PC-9 (cell line): ENCODE data around the gene CCR5. TPM values are rescaled to one million over a fixed set of nuclear protein-coding genes. Genes with fewer than 3 reads are reported as not detected.

Source experiments
- BruUV-seq: library from RNA; stranded (reverse); fragments of 400-500 nt; replicated peaks from 2 replicates; lab custom pipeline; 2021; lab: Mats Ljungman, UMichigan
- CTCF ChIA-PET: fragments of 300-600 bp; sonication (Branson Sonifier 250); formaldehyde crosslinking; loops from one replicate; lab custom pipeline; 2022; ENCODE audit warnings: antibody characterized with exemption; lab: Charles Lee
- POLR2A ChIA-PET: fragments of 300-600 bp; sonication (Branson Sonifier 250); formaldehyde crosslinking; loops from one replicate; lab custom pipeline; 2022; ENCODE audit warnings: antibody characterized with exemption; ENCODE audit not compliant: unreplicated experiment; lab: Charles Lee
- DNase-seq, 2 experiments: peaks; one replicate each; pipeline versions ENCODE4 v3.0.0 to v3.0.0-alpha.2; 2015 to 2022; ENCODE audit warnings: mixed read lengths in 1 of 2
- H2AFZ ChIP-seq: fragments of 200-600 bp; sonication (generic); 2 replicates; pipeline ENCODE4 v1.8.1; 2017; ENCODE audit warnings: antibody characterized with exemption
- H3F3A ChIP-seq: fragments of 200-600 bp; sonication (generic); 2 replicates; pipeline ENCODE4 v1.8.1; 2017; ENCODE audit warnings: antibody characterized with exemption, mild to moderate bottlenecking, low read depth; ENCODE audit not compliant: insufficient read depth
- H3K27ac ChIP-seq: fragments of 200-600 bp; sonication (generic); 2 replicates; pipeline ENCODE4 v1.6.1; 2016; ENCODE audit warnings: mixed run types
- H3K27me3 ChIP-seq: fragments of 200-600 bp; sonication (generic); 2 replicates; pipeline ENCODE4 v1.6.1; 2016; ENCODE audit warnings: low read depth, mixed run types; ENCODE audit not compliant: insufficient read depth
- H3K36me3 ChIP-seq: fragments of 200-600 bp; sonication (generic); 2 replicates; pipeline ENCODE4 v1.6.1; 2016; ENCODE audit warnings: low read depth, mixed run types
- H3K4me1 ChIP-seq: fragments of 200-600 bp; sonication (generic); replicated peaks from 2 replicates; pipeline ENCODE4 v1.6.1; 2016; ENCODE audit warnings: mixed run types; ENCODE audit not compliant: insufficient read depth
- H3K4me2 ChIP-seq: fragments of 200-600 bp; sonication (generic); 2 replicates; pipeline ENCODE4 v1.6.1; 2017; ENCODE audit warnings: mixed run types
- H3K4me3 ChIP-seq: fragments of 200-600 bp; sonication (generic); 2 replicates; pipeline ENCODE4 v1.6.1; 2016; ENCODE audit warnings: mixed run types
- H3K79me2 ChIP-seq: fragments of 200-600 bp; sonication (generic); 2 replicates; pipeline ENCODE4 v1.6.1; 2017; ENCODE audit warnings: low read depth, mixed run types
- H3K9me2 ChIP-seq: fragments of 200-600 bp; sonication (generic); 2 replicates; pipeline ENCODE4 v1.8.1; 2017; ENCODE audit warnings: mild to moderate bottlenecking; ENCODE audit not compliant: insufficient read depth
- H3K9me3 ChIP-seq: fragments of 200-600 bp; sonication (generic); 2 replicates; pipeline ENCODE4 v1.8.1; 2016; ENCODE audit warnings: low read depth; ENCODE audit not compliant: insufficient read depth
- H4K20me1 ChIP-seq: fragments of 200-600 bp; sonication (generic); 2 replicates; pipeline ENCODE4 v1.8.1; 2017; ENCODE audit not compliant: insufficient read depth
- EZH2 ChIP-seq: fragments of 200-600 bp; sonication (generic); IDR thresholded peaks from 2 replicates; pipeline ENCODE4 v1.8.0; 2017; ENCODE audit warnings: antibody characterized with exemption, low read depth
- intact Hi-C: fragments of 100-400 bp; cut with micrococcal nuclease; formaldehyde crosslinking; loops from one replicate; pipeline ENCODE4 v1.10.0; 2022; ENCODE audit not compliant: unreplicated experiment
- total RNA-seq: library from RNA; stranded (reverse); gene quantifications from 2 replicates; pipeline ENCODE4 v1.2.3, GENCODE V29; 2021
- TF ChIP-seq, protein P1 (sequence below): fragments of 200-600 bp; sonication (generic); conservative IDR thresholded peaks from 2 replicates; pipeline ENCODE4 v1.6.1; 2017; ENCODE audit warnings: mixed run types, antibody characterized with exemption, mild to moderate bottlenecking, moderate library complexity

Gene CCR5
- total RNA-seq, 1 experiment from 2014 or later: not detected

- Histone ChIP-seq H3K4me2 (no peak overlapping the region), H3K27me3 (no peaks in the 10 kb centered on the region), H3K4me1 (peaks cover 34% of the 10 kb centered on the region), H4K20me1 (no peaks in the 10 kb centered on the region), H3K9me3 (no peaks in the 10 kb centered on the region), H3F3A (peaks cover 9% of the 10 kb centered on the region; the same call in 1 of the 2 replicates), H3K27ac (no peak overlapping the region), H2AFZ (no peak overlapping the region), H3K9me2 (no peaks in the 10 kb centered on the region), H3K36me3 (no peaks in the 10 kb centered on the region), H3K79me2 (peaks cover 8% of the 10 kb centered on the region; the same call in 1 of the 2 replicates), H3K4me3 (no peak overlapping the region)
- BruUV-seq: no TSS peak
- no peak for DNase-seq
- ChIA-PET POLR2A (no interaction called here), CTCF (interaction anchor here (0.6 kb wide), 3 partner anchors 29 to 143 kb away, joined by 3 read pairs; no protein-coding TSS in a partner anchor)
- intact Hi-C loops: no loop called here
- TF ChIP-seq EZH2: no peak
- TF ChIP-seq, protein P1, sequence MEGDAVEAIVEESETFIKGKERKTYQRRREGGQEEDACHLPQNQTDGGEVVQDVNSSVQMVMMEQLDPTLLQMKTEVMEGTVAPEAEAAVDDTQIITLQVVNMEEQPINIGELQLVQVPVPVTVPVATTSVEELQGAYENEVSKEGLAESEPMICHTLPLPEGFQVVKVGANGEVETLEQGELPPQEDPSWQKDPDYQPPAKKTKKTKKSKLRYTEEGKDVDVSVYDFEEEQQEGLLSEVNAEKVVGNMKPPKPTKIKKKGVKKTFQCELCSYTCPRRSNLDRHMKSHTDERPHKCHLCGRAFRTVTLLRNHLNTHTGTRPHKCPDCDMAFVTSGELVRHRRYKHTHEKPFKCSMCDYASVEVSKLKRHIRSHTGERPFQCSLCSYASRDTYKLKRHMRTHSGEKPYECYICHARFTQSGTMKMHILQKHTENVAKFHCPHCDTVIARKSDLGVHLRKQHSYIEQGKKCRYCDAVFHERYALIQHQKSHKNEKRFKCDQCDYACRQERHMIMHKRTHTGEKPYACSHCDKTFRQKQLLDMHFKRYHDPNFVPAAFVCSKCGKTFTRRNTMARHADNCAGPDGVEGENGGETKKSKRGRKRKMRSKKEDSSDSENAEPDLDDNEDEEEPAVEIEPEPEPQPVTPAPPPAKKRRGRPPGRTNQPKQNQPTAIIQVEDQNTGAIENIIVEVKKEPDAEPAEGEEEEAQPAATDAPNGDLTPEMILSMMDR: no peak
Measured at GRCh38 chr3:46414739-46415138, 44.0 kb downstream of the CCR5 start.

DNA sequence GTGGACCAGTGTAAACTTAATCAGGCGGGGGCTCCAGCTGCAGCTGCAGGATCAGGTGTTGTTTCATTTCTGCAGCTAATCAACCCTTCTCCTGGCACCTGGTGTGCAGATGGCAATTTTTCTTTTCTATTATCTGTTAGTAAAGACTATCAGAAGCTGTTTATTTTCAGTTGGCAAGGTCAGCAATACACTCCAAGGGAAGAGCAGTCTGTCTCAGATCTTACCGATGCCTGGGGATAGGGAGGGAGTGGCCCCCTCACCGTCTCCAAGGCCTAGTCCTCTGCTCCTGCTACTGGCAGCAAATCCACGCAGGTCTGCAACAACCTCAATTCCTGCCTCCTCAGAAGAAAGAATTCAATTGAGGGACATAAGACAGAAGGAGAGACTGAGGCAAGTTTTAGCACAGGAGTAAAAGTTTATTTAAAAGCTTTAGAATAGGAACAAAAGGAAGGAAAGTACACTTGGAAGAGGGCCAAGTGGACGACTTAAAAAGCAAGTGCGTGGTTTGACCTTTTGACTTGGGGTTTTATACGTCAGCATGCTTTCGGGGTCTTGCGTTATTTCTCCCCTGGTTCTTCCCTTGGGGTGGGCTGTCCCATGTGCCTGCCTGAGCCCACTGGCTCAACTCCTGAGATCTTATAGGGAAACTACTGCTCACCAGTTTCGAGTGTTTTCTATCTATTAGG is 45.5 kb downstream of the CCR5 start:
- H3K9me2 ChIP-seq: no peaks in the 10 kb centered on the region
- CTCF ChIA-PET: interaction anchor here (0.7 kb wide), 1 partner anchor 200 kb away, joined by 3 read pairs; no protein-coding TSS in a partner anchor
- H3K9me3 ChIP-seq: no peaks in the 10 kb centered on the region
- peaks cover 19% of the 10 kb centered on the region for H3K4me1 ChIP-seq
- no TSS peak for BruUV-seq
- H2AFZ ChIP-seq: no peak overlapping the region
- H3K4me2 ChIP-seq: no peak overlapping the region
- no peak overlapping the region for H3K4me3 ChIP-seq
- no peaks in the 10 kb centered on the region for H3K79me2 ChIP-seq
- H3K27me3 ChIP-seq: no peaks in the 10 kb centered on the region
- TF ChIP-seq, protein P1: no peak
- TF ChIP-seq EZH2: no peak
- no peak for DNase-seq
- no peaks in the 10 kb centered on the region for H4K20me1 ChIP-seq
- no peak overlapping the region for H3K27ac ChIP-seq
- no peaks in the 10 kb centered on the region for H3K36me3 ChIP-seq
- peaks cover 2% of the 10 kb centered on the region; the same call in 1 of the 2 replicates for H3F3A ChIP-seq
- POLR2A ChIA-PET: interaction anchor here (0.6 kb wide), 1 partner anchor 1619 kb away, joined by 7 read pairs; no protein-coding TSS in a partner anchor
- intact Hi-C loops: no loop called here

- H3K9me2 ChIP-seq: no peaks in the 10 kb centered on the region
- no peaks in the 10 kb centered on the region for H3F3A ChIP-seq
- H2AFZ ChIP-seq: no peak overlapping the region
- H3K27ac ChIP-seq: no peak overlapping the region
- H3K79me2 ChIP-seq: peaks cover under 1% of the 10 kb centered on the region; the same call in 1 of the 2 replicates
- H3K9me3 ChIP-seq: no peaks in the 10 kb centered on the region
- H3K4me2 ChIP-seq: no peak overlapping the region
- H3K27me3 ChIP-seq: no peaks in the 10 kb centered on the region
- TF ChIP-seq, protein P1: no peak
- no peak for TF ChIP-seq EZH2
- POLR2A ChIA-PET: no interaction called here
- H4K20me1 ChIP-seq: no peaks in the 10 kb centered on the region
- CTCF ChIA-PET: no interaction called here
- no peak for DNase-seq
- intact Hi-C loops: no loop called here
- peaks cover 13% of the 10 kb centered on the region for H3K4me1 ChIP-seq
- BruUV-seq: no TSS peak
- no peaks in the 10 kb centered on the region for H3K36me3 ChIP-seq
- no peak overlapping the region for H3K4me3 ChIP-seq
Measured at GRCh38 chr3:46416811-46417510, 46.2 kb downstream of the CCR5 start.
